Measurements from ENCODE around the gene ENTR1.

DNA sequence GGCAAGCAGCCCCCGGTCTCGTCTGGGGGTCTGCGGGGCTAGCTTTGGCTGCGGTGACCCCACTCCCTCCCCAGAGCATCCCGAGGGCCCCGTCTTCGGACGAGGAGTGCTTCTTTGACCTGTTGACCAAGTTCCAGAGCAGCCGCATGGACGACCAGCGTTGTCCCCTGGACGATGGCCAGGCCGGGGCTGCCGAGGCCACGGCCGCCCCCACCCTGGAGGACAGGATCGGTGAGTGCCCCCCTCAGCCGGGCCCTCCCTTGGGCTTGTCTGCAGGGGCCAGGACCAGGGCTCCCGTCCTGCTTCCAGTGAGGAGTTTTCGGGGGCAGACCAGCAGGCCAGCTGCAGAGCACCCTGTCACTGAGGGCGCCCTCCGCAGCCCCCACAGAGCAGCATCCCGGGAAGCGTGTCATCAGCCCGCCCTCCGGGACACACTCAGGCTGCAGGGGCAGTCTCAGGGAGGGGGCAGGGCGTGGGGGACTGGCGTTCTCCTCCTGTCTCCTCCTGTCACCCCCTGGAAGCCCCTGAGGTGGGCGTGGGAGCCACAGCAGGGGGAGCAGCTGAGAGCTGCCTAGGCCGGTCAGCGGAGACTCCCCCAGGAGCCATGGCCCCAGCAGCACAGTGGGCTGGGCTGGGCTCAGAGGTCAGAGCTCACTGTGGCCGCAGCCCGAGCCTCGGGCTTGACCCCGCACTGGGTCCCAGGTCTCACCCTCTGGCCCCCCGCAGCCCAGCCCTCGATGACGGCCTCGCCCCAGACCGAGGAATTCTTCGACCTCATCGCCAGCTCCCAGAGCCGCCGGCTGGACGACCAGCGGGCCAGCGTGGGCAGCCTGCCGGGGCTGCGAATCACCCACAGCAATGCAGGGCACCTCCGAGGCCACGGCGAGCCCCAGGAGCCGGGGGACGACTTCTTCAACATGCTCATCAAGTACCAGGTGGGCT is 54.5 kb downstream of the ENTR1 start:
- no peak for TF ChIP-seq EP300 (conservative IDR thresholded peaks at IDR 0.05; ENCODE audit: poor library complexity, severe bottlenecking)
- TF ChIP-seq, protein P1, sequence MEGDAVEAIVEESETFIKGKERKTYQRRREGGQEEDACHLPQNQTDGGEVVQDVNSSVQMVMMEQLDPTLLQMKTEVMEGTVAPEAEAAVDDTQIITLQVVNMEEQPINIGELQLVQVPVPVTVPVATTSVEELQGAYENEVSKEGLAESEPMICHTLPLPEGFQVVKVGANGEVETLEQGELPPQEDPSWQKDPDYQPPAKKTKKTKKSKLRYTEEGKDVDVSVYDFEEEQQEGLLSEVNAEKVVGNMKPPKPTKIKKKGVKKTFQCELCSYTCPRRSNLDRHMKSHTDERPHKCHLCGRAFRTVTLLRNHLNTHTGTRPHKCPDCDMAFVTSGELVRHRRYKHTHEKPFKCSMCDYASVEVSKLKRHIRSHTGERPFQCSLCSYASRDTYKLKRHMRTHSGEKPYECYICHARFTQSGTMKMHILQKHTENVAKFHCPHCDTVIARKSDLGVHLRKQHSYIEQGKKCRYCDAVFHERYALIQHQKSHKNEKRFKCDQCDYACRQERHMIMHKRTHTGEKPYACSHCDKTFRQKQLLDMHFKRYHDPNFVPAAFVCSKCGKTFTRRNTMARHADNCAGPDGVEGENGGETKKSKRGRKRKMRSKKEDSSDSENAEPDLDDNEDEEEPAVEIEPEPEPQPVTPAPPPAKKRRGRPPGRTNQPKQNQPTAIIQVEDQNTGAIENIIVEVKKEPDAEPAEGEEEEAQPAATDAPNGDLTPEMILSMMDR (IDR thresholded peaks at IDR 0.05; ENCODE audit: poor library complexity, severe bottlenecking): no peak

All from neural cell (in vitro differentiated cells).